Tibial nerve (tissue), 4 donors: ENCODE data around the gene GPR15LG. TPM values are rescaled to one million over a fixed set of nuclear protein-coding genes. Genes with fewer than 3 reads are reported as not detected.

Experiments
- DNase-seq, 2 donors: peaks; one replicate each; pipeline ENCODE4 v3.0.0-alpha.2; 2019; ENCODE audit warnings: low spot score in 2 of 2
- H3K27ac ChIP-seq, 4 donors: fragments of 200-600 bp; sonication (generic) in 3 of 4; one replicate each; pipeline ENCODE4 v1.5.1; 2017 to 2019; ENCODE audit warnings: mild to moderate bottlenecking in 1 of 4
- H3K27me3 ChIP-seq, 2 donors: fragments of 200-600 bp; sonication (generic) in 1 of 2; one replicate each; pipeline versions ENCODE4 v1.5.1 to v1.6.0; 2017 to 2019
- H3K36me3 ChIP-seq, 3 donors: fragments of 200-600 bp; sonication (generic); one replicate each; pipeline ENCODE4 v1.5.1; 2018 to 2019
- H3K4me1 ChIP-seq, 4 donors: fragments of 200-600 bp; sonication (generic) in 3 of 4; one replicate each; pipeline ENCODE4 v1.5.1; 2017 to 2019
- H3K4me3 ChIP-seq, 4 donors: fragments of 200-600 bp; sonication (generic) in 3 of 4; one replicate each; pipeline ENCODE4 v1.5.1; 2017 to 2019; ENCODE audit warnings: mild to moderate bottlenecking in 1 of 4, moderate library complexity in 1 of 4
- H3K9me3 ChIP-seq, 4 donors: fragments of 200-600 bp; sonication (generic) in 3 of 4; one replicate each; pipeline ENCODE4 v1.5.1; 2017 to 2019
- CTCF ChIP-seq, 5 experiments: fragments of 200-600 bp in 3 of 5; fragments of 450-650 bp in 2 of 5; sonication (generic) in 3 of 5; IDR thresholded peaks; one replicate each; pipeline ENCODE4 v1.5.1; 2016 to 2019; ENCODE audit warnings: antibody characterized with exemption in 5 of 5, mild to moderate bottlenecking in 3 of 5, moderate library complexity in 2 of 5
- EP300 ChIP-seq, 2 donors: sonication (generic); formaldehyde crosslinking; IDR thresholded peaks; one replicate each; pipeline ENCODE4 v1.6.1; 2017; ENCODE audit warnings: antibody characterized with exemption in 2 of 2, mild to moderate bottlenecking in 1 of 2
- POLR2A ChIP-seq, 2 donors: fragments of 450-650 bp; IDR thresholded peaks; one replicate each; pipeline ENCODE4 v1.6.1; 2017; ENCODE audit warnings: antibody characterized with exemption in 2 of 2, mild to moderate bottlenecking in 2 of 2, moderate library complexity in 2 of 2
- whole genome bisulfite sequencing, 2 donors: methylation state at CpG; one replicate each; pipeline ENCODE4 v1.1.5; 2018; 5-methylcytosine and 5-hydroxymethylcytosine counted together
- total RNA-seq, 4 donors: library from RNA; depleted of rRNA; stranded (reverse); fragments of >200 nt; gene quantifications; one replicate each; pipeline ENCODE4 v1.1.0, GENCODE V29; 2016

GPR15LG gene
- total RNA-seq, 4 donors from 2014 or later, result not detected

- no peak overlapping the region for H3K27ac ChIP-seq
- no peaks in the 10 kb centered on the region for H3K4me1 ChIP-seq
- no peak for DNase-seq
- H3K4me3 ChIP-seq, result no peak overlapping the region
- no peaks in the 10 kb centered on the region for H3K9me3 ChIP-seq
- H3K27me3 ChIP-seq, result peaks cover 0 to 7% of the 10 kb centered on the region in 2 donors
- TF ChIP-seq POLR2A (IDR thresholded peaks at IDR 0.05), result no peak
- no peak for TF ChIP-seq CTCF (IDR thresholded peaks at IDR 0.05)
- no peak for TF ChIP-seq EP300 (IDR thresholded peaks at IDR 0.05)
- WGBS, 2 donors, result 71 to 73% methylated on average over 10 of the region's 10 CpGs
- H3K36me3 ChIP-seq, result peaks cover 0 to 39% (median 0%) of the 10 kb centered on the region in 3 donors
Observed at GRCh38 chr10:84156768-84157167, 16.8 kb upstream of the GPR15LG start.

- TF ChIP-seq EP300 (IDR thresholded peaks at IDR 0.05) (no peak), CTCF (IDR thresholded peaks at IDR 0.05) (no peak), POLR2A (IDR thresholded peaks at IDR 0.05) (no peak)
- DNase-seq, result no peak
- Histone ChIP-seq H3K9me3 (no peaks in the 10 kb centered on the region), H3K4me3 (no peak overlapping the region), H3K4me1 (no peaks in the 10 kb centered on the region), H3K27ac (no peak overlapping the region), H3K36me3 (peaks cover 0 to 26% (median 0%) of the 10 kb centered on the region in 3 donors), H3K27me3 (peaks cover 0 to 10% of the 10 kb centered on the region in 2 donors)
- WGBS, 2 donors, result 79 to 90% methylated on average over 2 of the region's 2 CpGs
Observed at GRCh38 chr10:84158061-84158460, 15.5 kb upstream of the GPR15LG start.

- TF ChIP-seq POLR2A (IDR thresholded peaks at IDR 0.05) (no peak), EP300 (IDR thresholded peaks at IDR 0.05) (no peak), CTCF (IDR thresholded peaks at IDR 0.05) (no peak)
- H3K4me1 ChIP-seq, result no peaks in the 10 kb centered on the region
- peaks cover 0 to 10% of the 10 kb centered on the region in 2 donors for H3K27me3 ChIP-seq
- no peaks in the 10 kb centered on the region for H3K9me3 ChIP-seq
- H3K27ac ChIP-seq, result no peak overlapping the region
- no peak for DNase-seq
- H3K4me3 ChIP-seq, result no peak overlapping the region
- 75 to 79% methylated on average over 4 of the region's 4 CpGs for WGBS, 2 donors
- peaks cover 0 to 21% (median 0%) of the 10 kb centered on the region in 3 donors for H3K36me3 ChIP-seq
Observed at GRCh38 chr10:84158550-84158949, 15.1 kb upstream of the GPR15LG start.

- Histone ChIP-seq H3K4me1 (no peaks in the 10 kb centered on the region), H3K9me3 (no peaks in the 10 kb centered on the region), H3K27ac (no peak overlapping the region), H3K4me3 (no peak overlapping the region), H3K27me3 (peaks cover 0 to 14% of the 10 kb centered on the region in 2 donors), H3K36me3 (peaks cover 0 to 14% (median 0%) of the 10 kb centered on the region in 3 donors)
- WGBS, 2 donors, result 43% methylated on average over 9 of the region's 9 CpGs
- TF ChIP-seq POLR2A (IDR thresholded peaks at IDR 0.05) (no peak), CTCF (IDR thresholded peaks at IDR 0.05) (no peak), EP300 (IDR thresholded peaks at IDR 0.05) (no peak)
- no peak for DNase-seq
Observed at GRCh38 chr10:84159076-84159685, 14.4 kb upstream of the GPR15LG start.

- TF ChIP-seq POLR2A (IDR thresholded peaks at IDR 0.05), result no peak
- TF ChIP-seq CTCF (IDR thresholded peaks at IDR 0.05), result no peak
- TF ChIP-seq EP300 (IDR thresholded peaks at IDR 0.05), result no peak
- Histone ChIP-seq H3K9me3 (no peaks in the 10 kb centered on the region), H3K27me3 (peaks cover 0 to 24% of the 10 kb centered on the region in 2 donors), H3K4me3 (no peak overlapping the region), H3K27ac (no peak overlapping the region), H3K36me3 (no peaks in the 10 kb centered on the region), H3K4me1 (no peaks in the 10 kb centered on the region)
- WGBS, 2 donors, result 40 to 48% methylated on average over 6 of the region's 6 CpGs
- DNase-seq, result no peak
Observed at GRCh38 chr10:84160663-84161362, 12.8 kb upstream of the GPR15LG start.
